GM18498 (cell line): ENCODE data around the gene ABCA8.
"Not testable (repeated sequence)": the region's sequence is repeated elsewhere in the genome, so short reads cannot be mapped to it uniquely, and the experiment has no call there.

Source experiments
- ATAC-seq: cut with Tn5 transposase; IDR thresholded peaks from one replicate; pipeline ENCODE4 v1.9.1; 2021; ENCODE audit warnings: mild to moderate bottlenecking, moderate library complexity; ENCODE audit not compliant: unreplicated experiment

The ABCA8 gene, protein sequence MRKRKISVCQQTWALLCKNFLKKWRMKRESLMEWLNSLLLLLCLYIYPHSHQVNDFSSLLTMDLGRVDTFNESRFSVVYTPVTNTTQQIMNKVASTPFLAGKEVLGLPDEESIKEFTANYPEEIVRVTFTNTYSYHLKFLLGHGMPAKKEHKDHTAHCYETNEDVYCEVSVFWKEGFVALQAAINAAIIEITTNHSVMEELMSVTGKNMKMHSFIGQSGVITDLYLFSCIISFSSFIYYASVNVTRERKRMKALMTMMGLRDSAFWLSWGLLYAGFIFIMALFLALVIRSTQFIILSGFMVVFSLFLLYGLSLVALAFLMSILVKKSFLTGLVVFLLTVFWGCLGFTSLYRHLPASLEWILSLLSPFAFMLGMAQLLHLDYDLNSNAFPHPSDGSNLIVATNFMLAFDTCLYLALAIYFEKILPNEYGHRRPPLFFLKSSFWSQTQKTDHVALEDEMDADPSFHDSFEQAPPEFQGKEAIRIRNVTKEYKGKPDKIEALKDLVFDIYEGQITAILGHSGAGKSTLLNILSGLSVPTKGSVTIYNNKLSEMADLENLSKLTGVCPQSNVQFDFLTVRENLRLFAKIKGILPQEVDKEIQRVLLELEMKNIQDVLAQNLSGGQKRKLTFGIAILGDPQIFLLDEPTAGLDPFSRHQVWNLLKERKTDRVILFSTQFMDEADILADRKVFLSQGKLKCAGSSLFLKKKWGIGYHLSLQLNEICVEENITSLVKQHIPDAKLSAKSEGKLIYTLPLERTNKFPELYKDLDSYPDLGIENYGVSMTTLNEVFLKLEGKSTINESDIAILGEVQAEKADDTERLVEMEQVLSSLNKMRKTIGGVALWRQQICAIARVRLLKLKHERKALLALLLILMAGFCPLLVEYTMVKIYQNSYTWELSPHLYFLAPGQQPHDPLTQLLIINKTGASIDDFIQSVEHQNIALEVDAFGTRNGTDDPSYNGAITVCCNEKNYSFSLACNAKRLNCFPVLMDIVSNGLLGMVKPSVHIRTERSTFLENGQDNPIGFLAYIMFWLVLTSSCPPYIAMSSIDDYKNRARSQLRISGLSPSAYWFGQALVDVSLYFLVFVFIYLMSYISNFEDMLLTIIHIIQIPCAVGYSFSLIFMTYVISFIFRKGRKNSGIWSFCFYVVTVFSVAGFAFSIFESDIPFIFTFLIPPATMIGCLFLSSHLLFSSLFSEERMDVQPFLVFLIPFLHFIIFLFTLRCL (N-terminal part only)

GRCh38 chr17:68955181-68955841, at the start of gene ABCA8:
Gene ABCA8 (minus strand): TSS chr17:68955392. CDS start chr17:68942034, 13,358 bp downstream.
- ATAC-seq = no peak

GRCh38 chr17:69004759-69005158, 49.6 kb upstream of the ABCA8 start:
- not testable (repeated sequence) for ATAC-seq

GRCh38 chr17:68999743-69000142, 44.6 kb upstream of the ABCA8 start:
- not testable (repeated sequence) for ATAC-seq

DNA sequence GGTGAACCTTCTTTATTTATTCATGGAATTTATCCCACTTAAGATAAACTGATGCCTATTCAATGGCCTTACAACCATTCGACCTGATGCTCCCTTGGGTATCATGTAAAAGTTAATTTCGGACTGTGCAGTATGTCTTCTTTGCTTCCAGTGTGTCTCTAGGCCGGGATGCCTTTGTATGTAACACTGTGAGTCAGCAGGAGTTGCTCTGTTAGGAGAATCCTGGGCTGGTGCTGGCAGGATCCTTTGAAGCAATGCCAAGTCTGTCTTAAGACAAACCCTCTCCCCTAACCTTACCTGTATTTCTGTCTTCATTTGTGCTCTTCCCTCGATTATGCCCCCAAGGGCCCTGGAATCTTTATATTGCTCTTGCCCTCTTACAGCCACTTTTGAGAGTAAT, 37.9 kb upstream of the ABCA8 start:
- ATAC-seq = no peak

DNA sequence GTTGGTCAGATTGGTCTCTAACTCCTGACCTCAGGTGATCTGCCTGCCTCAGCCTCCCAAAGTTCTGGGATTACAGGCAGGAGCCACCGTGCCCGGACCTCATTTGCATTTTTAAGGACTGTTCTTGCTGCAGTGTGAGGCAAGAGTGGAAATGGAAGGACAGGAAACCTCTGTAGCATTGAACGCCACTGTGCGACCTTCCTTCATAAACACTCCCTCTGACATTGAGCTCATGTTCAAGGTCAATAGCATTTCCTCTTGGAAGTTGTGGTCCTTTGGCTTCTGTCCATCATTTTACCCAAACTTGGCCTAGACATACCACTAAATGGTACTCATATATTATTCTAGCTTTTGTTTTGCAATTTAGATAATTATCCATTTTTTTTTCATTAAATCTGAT, 32.8 kb upstream of the ABCA8 start:
- no peak for ATAC-seq

GRCh38 chr17:68981288-68981687, 26.1 kb upstream of the ABCA8 start:
- peak; percentile 70 for ATAC-seq

GRCh38 chr17:68973098-68973846, 18.1 kb upstream of the ABCA8 start:
- no peak for ATAC-seq

DNA sequence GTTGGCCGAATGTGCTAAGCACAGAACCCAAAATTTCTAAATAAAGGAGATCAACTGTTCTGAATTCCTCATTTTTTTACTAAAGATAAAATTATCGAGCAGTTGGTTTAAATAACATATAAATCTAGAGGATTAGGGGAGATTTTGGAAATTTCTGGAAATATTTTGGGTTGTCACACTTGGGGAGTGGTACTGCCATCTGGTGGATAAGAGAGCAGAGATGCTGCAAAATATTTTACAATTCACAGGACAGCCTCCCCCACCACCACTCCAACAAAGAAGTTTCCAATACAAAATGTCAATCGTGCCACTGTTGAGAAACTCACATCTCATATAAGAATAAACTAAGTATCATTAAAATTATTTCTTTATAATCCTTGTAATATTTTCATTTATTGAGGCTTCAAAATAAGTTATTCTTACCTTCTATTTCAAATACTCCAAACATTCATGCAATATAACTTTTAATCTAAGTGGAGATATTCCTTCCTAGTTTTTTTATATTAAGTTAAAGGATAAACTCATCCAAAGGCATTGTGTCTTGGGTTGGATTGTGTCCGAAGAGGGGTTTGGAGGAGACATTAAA, 17.0 kb upstream of the ABCA8 start:
- no peak for ATAC-seq

GRCh38 chr17:68969101-68969500, 13.9 kb upstream of the ABCA8 start:
- no peak for ATAC-seq

DNA sequence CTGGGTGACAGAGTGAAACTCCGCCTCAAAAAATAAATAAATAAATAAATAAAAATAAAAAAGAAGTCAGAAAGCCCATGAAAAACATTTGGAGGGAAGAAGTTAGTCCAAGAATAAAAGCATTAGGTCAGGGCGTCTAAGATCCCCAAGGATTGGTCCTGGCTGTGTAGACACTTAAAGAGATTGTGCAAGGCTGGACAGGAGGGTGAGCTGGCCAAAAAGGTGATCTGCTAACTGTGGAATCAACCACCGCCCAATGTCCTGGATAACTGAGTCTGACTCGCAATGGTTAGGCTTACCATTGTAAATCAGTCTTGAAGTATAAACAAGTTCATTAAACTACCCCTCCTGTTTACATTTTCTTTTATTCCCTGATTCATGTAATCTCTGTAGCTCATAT, 8.8 kb upstream of the ABCA8 start:
- ATAC-seq = no peak

DNA sequence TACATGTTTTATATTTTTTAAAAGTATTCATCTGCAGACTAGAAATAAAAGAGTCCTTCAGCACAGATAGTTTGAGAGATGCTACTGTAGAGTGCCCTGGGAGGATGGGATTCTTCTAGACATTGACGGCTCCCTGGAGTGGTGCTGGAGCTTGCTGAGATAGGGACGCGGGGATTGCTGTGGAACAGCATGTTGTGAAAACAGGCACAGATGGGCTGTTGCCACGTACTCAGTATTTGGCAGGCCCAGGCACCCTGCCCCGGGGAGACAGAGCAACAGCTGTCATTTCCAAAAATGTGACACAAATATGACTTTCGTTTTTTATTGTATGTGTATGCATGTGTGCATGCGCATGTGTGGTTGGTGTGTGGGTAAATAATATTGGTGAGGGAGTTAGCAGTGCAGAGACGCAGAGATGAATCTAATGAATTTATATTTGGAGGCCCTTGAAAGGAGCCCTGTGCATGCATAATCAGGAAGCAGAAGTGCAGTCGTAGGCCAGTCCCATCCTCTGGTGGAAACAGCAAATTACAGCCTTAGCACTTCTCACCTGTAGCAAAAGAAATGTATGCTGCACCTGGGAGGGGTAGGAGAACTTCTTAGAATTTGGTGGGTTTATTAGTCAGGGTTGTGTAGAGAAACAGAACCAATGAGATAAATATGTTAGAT, 6.2 kb upstream of the ABCA8 start:
- no peak for ATAC-seq

GRCh38 chr17:68959117-68959516, 3.9 kb upstream of the ABCA8 start:
- ATAC-seq = not testable (repeated sequence)

- ATAC-seq = no peak
Observed at GRCh38 chr17:68957944-68958343, 2.8 kb upstream of the ABCA8 start.

DNA sequence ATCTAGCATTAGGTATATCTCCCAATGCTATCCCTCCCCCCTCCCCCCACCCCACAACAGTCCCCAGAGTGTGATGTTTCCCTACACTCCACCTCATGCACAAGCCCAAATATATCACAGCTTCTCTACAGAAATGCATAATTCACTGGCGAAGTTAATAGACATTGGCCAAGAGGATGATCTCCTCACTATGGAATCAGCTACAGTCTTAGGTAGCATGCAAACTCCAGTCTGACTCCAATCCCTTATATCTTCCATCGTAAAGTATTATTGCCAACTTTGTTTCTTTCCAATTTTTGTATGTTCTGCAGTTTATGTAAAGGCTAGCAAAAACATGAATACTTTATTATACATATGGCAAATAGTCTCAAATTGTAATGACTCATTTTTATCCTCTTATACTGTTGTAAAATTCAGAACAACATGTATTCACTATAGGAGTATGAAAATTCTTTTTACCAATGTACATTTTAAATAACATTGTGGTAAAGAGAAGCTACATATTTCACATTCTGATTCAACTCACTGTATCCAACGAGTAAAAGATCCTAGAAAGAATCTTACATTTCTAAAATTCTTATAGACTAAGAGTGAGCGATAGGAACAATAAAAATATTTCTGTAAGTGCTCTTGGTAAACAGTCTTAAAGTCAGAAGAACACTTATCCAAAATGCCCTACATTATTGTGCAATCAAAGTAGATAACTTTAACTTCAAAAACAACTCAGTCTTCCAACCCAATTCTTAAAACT, 871 bp downstream of the ABCA8 start:
- ATAC-seq = no peak

DNA sequence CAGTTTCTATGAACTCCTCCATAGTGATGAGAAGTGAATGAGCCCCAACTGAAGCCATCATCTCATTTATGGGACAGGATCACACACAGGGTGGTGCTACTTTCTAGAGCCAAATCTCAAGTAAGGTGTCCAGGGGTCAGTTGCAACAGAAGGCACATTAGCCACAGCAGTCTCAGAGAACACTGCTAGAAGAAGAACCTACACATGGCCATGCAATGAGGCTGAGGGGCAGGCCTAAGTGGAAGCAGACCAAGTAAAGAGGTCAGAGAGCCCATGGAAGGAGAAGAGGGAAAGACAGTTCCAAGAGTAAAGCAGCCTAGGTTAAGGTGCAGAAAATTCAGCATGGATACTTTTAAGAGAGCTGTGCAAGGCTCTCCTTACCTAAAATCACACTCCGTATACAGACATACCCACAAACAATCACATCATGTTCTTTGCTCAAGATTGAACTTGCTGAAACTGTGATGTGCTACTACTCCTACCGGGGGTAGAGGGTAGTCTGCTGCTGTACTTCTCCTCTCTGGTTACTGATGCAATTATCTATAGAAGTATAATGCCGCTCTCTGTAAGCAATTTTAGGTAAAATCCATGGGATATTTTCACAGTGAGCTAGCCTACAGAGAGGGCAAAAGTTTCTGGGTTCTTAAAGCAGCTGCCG, 1.7 kb downstream of the ABCA8 start:
- ATAC-seq = no peak

GRCh38 chr17:68950725-68951124, 4.5 kb downstream of the ABCA8 start:
- no peak for ATAC-seq

- ATAC-seq = not testable (repeated sequence)
Observed at GRCh38 chr17:68947868-68948267, 7.3 kb downstream of the ABCA8 start.
